DMS79 treated with DMSO at 0.1 percent for 48 hours (cell line): ENCODE measurements around the gene PRKAR2A.
"Not testable (repeated sequence)": the region's sequence is repeated elsewhere in the genome, so short reads cannot be mapped to it uniquely, and the experiment has no call there.

Experiments used
- DNase-seq: peaks from one replicate; lab custom pipeline; 2025; lab: John Stamatoyannopoulos, UW

PRKAR2A gene

DNA sequence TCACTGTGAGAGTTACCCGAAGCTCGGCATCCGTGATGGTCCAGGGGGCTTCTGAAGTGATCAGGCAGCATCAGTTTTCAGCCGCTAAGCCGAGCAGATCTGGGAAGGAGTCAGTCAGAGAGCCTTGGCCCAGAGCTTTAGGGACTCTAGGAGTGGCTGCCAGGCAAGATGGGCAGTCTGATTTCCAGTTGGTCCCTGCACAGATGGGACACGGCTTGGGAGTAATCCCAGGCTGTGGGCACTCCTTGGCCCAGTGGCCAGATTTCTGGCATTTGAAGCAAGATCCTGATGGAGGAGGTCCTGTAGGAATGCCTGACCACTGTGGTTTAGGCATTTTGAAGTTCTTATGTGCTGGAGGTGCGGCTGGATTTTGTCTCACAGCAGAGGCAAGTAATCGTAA is 120.2 kb downstream of the PRKAR2A start:
- DNase-seq, result no peak

DNA sequence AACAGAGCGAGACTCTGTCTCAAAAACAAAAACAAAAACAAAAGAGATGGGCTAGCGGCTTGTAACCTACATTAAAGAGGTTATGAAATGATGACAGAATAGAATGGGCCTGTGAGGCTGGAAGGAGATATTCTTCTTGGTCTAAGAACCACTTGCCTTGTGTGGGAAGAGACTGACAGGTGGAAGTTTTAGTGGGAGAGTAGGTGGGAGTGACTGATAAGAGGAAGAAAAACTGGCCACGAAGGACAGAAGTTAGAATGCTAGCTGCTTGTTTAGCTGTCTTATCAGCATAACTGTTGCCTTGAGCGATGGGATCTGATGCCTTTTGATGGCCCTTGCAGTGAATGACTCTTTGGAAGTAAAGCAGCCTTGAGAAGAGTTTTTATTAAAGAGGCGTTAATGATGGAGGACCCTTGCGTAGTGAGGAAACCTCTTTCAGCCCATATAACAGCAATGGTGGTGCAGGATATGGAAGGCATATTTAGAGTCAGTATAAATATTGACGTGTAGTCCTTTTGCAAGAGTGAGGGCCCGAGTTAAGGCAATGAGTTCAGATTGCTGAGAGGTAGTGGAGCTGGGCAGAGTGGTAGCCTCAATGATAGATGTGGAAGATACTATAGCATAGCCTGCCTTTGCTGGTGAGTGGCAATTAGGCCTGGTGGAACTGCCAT is 122.4 kb downstream of the PRKAR2A start:
- not testable (repeated sequence) for DNase-seq

DNA sequence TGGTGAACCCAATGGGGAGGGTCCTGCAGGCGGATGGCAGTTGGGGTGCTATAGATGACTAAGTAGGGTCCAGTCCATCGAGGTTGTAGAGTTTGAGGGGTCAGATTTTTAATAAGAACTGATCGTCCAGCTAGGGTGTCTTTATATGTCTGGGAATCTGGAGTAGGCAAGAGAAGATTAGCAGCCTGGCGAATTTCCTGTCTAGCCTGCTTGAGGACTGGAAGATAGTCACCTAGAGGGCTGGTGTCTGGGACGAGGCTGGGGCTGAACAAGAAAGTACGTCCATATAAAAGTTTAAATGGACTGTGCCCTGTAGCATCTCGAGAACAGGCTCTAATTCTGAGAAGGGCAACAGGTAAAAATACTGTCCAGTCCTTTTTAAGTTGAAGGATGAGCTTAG is 123.9 kb downstream of the PRKAR2A start:
- DNase-seq, result no peak

DNA sequence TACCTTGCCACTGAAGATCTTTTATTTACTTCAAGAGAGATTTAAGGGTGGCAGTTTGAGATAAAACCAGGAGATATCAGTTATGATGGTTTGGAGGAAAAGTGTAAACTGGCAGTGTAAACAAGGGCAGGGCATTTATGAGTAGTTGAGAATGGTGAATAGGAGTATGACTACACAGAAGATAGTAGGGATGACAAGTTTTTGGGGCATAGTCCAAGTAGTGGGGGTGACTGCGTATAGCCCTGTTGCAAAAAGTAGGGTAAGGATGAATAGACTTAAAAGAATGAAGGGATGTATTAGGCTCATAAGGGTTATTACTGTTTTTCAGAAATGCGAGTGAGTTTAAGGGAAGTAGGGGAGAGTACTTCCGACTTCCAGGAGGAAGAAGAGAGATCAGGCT is 124.4 kb downstream of the PRKAR2A start:
- DNase-seq, result not testable (repeated sequence)

DNA sequence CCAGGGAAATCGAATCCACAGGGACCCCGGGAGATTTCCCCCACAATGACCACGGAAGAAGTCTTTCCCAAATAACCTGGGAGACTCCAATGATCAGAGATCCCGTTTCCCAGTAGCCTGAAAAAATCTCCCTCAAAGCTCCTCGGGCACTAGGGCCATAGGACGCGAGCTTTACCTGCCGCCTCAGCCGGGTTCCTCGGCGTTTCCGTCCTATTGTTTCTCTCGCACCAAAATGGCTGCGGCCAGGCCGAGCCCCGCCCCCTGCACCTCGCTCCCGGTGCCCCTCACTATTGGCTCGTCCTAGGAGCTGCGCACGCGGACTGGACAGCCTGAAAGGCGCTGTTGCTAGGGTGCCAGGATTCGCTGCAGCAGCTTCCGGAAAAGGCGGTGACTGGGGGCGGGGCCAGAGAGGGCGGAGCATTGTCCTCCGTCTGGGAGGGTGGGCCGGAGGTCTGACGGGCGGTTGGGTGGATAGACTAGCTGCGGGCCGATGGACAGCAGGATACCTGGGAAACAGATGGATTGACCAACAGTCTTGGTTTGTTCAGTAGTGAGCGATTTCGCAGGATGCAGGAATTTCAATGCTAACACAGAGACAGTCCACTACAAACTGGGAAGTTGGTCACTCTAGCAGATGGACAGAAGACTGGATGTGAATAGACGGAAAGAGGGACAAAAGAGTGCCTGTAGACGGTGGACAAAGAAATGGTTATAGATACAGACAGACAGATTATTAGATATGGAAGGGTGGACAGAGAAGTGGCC is 130.5 kb downstream of the PRKAR2A start, which contains the start of gene IP6K2:
Gene IP6K2, minus strand, starts transcription at position 240 of the 765 bp plus-strand sequence. CDS start 21,930 bp downstream, outside the sequence.
- DNase-seq, result peak; percentile 84

DNA sequence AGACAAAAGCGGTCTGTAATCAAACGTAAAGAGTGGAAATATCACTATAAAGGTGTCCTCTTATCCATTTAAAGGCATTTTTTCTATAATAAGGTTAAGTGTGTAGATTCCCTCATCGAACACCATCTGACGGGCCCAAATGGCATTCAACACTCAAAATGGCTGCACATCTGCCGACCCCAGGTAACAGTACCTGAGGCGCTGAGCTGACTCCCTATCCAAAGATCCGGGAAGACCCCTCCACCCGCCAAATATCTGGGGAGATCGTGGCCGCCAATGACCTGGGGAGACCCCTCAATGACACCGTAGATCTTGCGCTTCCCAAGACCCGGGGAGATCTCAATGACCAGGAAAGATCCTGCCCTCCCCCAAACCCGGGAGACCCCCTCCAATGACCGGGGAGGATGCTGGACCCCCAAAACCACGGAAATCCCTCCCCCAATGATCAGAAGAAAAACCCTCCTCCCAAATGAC is 131.1 kb downstream of the PRKAR2A start:
- peak; percentile 7 for DNase-seq

DNA sequence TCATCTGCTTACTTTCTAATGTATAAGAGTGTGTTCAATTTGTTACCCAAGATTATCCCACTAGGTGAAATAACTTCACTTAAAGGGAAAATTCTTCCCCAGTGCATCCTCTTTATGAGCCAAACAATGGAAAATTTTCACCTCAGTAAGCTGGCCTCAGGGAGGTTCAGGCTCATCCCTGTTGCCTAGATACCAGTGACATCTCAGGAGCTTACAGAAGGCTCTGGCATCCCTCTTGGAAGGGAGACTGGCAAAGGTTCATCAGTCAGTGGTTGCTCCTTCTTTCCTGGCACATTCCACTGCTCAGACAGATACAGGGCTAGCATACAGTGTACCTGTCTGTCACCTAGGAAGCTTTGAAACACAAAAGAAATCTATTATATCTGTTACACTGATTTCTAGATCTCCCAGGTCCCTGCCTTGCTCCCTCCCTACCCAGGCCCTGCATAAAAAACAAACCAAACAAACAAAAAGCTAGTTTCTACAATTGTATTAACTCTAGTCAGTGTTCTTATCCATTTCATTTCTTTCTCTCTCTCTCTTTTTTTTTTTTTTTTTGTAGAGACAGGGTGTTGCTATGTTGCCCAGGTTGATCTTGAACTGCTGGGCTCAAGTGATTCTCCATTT is 132.4 kb downstream of the PRKAR2A start:
- DNase-seq, result peak; percentile 1

DNA sequence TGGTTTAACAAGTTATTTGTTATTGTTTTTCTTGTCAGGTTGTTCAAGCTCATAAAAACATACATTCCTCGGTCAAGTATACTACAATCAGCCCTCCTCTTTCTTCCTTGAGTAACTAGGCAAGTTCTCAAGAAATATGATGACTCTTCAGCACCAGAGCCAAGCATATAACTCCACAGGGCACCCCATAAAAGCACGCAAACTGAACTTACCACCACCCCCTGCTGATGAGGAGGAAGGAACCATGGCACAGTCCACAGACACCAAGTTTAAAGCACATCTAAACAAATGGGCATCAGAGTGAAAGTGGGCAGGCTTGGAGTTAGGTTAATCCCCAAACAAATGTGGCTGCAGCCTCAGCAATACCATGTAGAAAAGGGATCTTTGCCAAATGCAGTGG is 135.9 kb downstream of the PRKAR2A start:
- peak; percentile 33 for DNase-seq

DNA sequence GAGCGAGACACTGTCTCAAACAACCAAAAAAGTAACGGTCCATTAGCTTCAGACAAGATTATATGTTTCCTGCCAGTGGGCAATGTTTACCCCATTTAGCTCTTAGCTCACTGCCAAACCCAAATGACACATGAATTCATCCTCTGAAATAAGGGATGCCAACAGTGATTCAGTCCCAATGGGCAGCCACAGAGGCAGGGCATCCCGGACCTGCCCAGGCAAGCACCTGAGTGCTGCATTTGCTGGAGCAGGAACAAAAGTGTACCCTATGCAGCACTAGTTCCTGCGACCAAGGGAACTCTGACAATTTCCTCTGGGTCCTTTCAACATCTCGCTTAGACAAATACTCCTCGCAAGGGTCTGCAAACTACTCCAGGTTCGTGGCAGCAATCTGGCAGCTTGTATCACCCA is 138.6 kb downstream of the PRKAR2A start:
- DNase-seq, result no peak

DNA sequence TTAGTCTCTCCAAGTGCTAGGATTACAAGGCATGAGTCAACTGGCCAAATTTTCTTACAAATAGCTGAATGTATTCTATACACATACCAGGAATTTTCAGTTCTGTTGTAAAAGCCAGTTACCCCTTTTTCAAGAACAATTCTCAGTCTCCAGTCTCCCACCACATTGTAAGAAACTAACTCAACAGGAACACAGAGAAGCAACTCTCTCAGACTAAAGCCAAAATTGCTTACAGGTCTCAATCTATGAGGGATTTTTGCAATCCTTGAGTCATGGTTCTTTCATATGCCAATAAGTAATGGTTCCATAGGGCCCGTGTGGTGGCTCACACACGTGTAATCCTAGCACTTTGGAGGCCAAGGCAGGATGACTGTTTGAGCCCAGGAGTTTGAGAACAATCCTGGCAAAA is 139.2 kb downstream of the PRKAR2A start:
- no peak for DNase-seq

DNA sequence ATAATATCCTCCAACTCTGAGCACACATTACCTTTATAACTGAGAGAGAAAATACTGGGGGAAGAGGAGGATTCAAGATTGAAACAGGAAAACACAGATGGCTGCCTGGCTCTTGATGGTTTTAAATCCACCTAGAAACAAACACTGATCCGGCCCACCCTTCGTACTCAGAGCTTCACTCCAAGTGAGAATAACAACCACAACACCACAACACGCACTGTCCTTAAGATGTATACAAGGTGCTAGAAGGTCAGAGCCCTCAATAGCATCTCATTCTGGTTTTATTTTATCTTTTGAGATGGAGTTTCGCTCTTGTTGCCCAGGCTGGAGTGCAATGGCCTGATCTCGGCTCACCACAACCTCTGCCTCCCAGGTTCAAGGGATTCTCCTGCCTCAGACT is 140.5 kb downstream of the PRKAR2A start:
- no peak for DNase-seq

DNA sequence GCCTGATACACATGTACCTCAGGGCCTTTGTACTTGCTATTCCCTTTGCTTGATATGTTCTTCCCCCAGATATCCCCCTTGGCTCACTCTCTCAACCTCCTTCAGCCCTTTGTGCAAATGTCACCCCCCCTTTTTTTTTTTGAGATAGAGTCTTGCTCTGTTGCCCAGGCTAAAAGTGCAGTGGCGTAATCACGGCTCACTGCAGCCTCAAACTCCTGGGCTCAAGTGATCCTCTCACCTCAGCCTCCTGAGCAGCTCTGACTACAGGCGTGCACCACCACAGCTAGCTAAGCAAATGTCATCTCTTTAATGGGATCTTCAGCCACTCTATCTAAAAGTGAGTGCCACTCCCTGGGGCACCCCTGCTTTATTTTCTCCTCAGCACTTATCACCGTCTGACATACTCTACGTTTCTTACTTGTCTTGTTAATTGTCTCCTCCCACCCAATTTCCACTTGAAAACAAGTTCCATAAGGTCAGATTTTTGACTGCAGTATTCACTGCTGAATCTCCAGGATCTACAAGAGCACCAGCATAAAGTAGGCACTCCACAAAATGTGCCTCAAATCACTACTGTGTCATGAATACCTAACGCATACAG is 145.3 kb downstream of the PRKAR2A start:
- DNase-seq, result no peak

DNA sequence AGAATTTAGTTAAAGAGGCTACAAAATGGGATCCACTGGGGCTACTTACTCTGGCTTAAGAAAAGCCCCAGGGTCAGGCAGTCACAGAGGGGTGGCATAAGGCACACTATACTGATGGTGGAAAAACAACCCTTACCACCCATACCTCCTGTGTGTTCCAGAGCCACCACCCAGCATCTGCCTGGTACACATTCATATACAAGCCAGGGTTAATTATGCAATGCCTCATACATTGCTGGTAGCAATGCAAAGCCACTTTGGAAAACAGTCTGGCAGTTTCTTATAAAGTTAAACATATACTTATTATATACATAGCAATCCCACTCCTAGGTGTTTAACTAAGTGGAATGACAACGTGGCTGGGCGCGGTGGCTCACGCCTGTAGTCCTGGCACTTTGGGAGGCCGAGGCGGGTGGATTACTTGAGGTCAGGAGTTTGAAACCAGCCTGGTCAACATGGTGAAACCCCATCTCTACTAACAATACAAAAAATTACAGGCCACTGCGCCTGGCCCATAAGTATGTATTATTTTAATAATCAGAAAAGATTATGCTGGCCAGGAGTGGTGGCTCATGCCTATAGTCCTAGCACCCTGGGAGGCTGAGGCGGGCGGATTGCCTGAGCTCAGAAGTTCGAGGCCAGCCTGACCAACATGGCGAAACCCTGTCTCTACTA is 146.8 kb downstream of the PRKAR2A start:
- DNase-seq, result no peak

DNA sequence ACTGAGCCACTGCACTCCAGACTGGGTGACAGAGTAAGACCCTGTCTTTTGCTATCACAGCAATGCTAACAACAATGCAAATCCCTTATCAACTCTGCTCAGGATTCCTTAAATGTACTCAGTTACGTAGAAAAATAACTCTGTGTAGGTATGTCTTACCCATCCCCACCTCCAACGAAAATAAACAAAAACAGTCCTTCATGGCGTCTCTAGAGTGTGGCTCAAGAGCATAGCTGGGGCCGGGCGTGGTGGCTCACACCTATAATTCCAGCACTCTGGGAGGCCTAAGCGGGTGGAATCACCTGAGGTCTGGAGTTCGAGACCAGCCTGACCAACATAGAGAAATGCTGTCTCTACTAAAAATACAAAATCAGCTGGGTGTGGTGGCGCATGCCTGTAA is 148.8 kb downstream of the PRKAR2A start:
- DNase-seq, result no peak

DNA sequence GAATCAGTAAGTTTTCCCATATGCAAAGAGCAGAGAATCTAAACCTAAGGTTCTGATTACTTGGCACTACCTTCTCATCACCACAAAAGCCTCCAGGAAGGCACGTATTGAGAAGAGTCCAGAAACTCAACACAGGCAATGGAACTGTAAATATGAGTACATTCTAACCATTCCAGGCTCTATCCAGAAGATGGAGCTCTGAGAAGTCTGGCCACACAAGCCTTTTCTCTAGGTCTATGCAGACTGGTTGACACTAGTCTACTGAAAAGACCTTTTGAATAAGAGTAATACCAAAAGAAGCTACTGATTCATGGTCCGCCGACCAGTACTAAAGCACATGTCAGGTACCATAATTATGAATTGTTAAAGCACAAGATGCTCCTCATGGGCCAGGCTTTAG is 149.7 kb downstream of the PRKAR2A start:
- no peak for DNase-seq

DNA sequence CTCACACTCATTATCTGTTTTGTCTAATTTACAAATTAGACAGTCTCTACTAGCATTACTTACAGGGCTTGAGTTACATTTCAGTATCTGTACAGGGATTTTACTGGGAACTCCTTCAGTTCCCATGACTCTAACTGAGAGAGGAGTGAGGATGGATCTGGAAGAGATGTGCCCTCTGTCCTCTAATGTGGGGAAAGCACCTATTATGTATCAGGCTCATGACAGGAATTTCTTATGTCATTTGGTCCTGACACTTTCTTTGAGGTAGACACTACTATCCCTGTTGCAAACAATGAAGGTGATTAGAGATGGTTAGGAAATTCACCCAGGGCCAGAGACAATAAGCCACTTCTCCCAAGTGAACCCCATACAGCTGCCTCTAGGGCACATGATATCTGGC is 151.1 kb downstream of the PRKAR2A start:
- DNase-seq, result no peak
